Measurements from ENCODE around the gene PRRC2B.

The PRRC2B gene

DNA sequence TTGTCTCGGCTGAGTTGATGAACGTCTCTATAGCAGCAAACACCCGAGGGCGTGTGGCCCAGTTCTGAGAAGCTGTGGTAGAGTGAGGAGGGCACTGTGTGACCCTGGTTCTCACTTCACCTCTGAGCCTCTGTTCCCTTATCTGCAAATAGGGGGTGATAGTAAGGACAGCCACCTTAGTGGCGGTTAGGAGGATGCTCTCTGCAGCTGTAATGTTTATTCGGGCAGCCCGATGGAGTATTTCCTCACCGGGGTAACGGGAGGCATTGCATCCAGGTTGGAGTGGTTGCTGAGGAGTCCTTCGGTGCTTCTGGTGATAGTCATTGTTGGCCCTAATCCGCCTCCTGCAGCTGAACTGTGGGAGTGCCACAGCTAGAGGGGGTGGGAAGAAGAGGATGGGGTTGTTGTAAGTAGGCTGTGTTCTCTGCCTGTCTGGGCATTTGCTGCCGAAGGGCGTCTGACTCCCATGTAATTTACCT lies 13.9 kb downstream of the PRRC2B start:
- Histone ChIP-seq H3K27ac (ENCODE audit: low read length) (no peak overlapping the region), H3K9me3 (replicated peaks; ENCODE audit: insufficient read depth, low read length) (no peaks in the 10 kb centered on the region), H3K4me3 (ENCODE audit: low read length) (no peak overlapping the region), H3K9ac (ENCODE audit: low read length) (no peak overlapping the region), H2AFZ (ENCODE audit: low read length) (no peak overlapping the region), H3K4me2 (ENCODE audit: low read depth, low read length) (no peak overlapping the region), H3K27me3 (replicated peaks; ENCODE audit: insufficient read depth, low read length) (no peaks in the 10 kb centered on the region), H3K79me2 (ENCODE audit: low read length) (peaks cover 100% of the 10 kb centered on the region), H3F3A (ENCODE audit: insufficient read depth, low read length) (0 out of 2 replicates have a peak, but pooled peaks cover under 1% of the 10 kb centered on the region), H3K9me2 (replicated peaks; ENCODE audit: insufficient read depth, low read length) (no peaks in the 10 kb centered on the region), H3K4me1 (ENCODE audit: low read length) (peaks cover 14% of the 10 kb centered on the region), H3K36me3 (replicated peaks; ENCODE audit: insufficient read depth, low read length) (0 out of 2 replicates have a peak, but pooled peaks cover 3% of the 10 kb centered on the region), H4K20me1 (ENCODE audit: insufficient read depth, low read length) (peaks cover 95% of the 10 kb centered on the region)
- no peak for TF ChIP-seq EZH2phosphoT487 (IDR thresholded peaks at IDR 0.05; ENCODE audit: low read length)
- TF ChIP-seq EZH2 (optimal IDR thresholded peaks at IDR 0.05; ENCODE audit: low read depth, low read length), result no peak
- TF ChIP-seq, protein P1, sequence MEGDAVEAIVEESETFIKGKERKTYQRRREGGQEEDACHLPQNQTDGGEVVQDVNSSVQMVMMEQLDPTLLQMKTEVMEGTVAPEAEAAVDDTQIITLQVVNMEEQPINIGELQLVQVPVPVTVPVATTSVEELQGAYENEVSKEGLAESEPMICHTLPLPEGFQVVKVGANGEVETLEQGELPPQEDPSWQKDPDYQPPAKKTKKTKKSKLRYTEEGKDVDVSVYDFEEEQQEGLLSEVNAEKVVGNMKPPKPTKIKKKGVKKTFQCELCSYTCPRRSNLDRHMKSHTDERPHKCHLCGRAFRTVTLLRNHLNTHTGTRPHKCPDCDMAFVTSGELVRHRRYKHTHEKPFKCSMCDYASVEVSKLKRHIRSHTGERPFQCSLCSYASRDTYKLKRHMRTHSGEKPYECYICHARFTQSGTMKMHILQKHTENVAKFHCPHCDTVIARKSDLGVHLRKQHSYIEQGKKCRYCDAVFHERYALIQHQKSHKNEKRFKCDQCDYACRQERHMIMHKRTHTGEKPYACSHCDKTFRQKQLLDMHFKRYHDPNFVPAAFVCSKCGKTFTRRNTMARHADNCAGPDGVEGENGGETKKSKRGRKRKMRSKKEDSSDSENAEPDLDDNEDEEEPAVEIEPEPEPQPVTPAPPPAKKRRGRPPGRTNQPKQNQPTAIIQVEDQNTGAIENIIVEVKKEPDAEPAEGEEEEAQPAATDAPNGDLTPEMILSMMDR (IDR thresholded peaks at IDR 0.05; ENCODE audit: low read length), result no peak
- DNase-seq, result no peak

DNA sequence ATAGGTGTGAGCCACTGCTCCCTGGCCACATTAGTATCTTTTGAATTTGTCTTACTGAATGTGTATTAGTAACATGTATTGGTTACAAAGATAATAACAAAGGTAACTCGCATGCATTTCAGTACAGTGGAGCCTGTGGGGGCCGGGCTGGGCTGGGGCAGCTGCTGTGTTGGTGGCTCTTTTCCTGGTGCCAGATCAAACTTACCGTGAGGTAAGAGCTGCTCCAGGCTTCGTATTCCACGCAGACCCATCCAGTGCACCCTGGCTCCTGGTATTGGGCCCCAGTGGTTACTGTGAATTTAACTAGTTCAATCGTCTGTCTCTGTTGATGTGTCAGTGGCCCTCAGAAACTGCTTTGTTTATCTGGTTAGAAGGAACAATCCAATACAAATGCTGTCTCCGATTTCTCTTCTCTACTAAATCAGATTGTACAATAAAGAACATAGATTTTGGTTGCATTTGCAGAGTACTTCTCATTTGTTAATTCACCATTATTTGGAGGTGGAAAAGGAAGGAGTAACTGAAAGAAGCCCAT lies 15.6 kb downstream of the PRRC2B start:
- no peaks in the 10 kb centered on the region for H3K9me3 ChIP-seq (replicated peaks; ENCODE audit: insufficient read depth, low read length)
- TF ChIP-seq EZH2phosphoT487 (IDR thresholded peaks at IDR 0.05; ENCODE audit: low read length) (no peak), EZH2 (optimal IDR thresholded peaks at IDR 0.05; ENCODE audit: low read depth, low read length) (no peak)
- TF ChIP-seq, protein P1 (IDR thresholded peaks at IDR 0.05; ENCODE audit: low read length), result no peak
- DNase-seq, result no peak
- H3K79me2 ChIP-seq (ENCODE audit: low read length), result peaks cover 100% of the 10 kb centered on the region
- H3K36me3 ChIP-seq (replicated peaks; ENCODE audit: insufficient read depth, low read length), result no peaks in the 10 kb centered on the region
- H3K9me2 ChIP-seq (replicated peaks; ENCODE audit: insufficient read depth, low read length), result no peaks in the 10 kb centered on the region
- H4K20me1 ChIP-seq (ENCODE audit: insufficient read depth, low read length), result peaks cover 94% of the 10 kb centered on the region
- H3K9ac ChIP-seq (ENCODE audit: low read length), result no peak overlapping the region
- no peak overlapping the region for H2AFZ ChIP-seq (ENCODE audit: low read length)
- no peaks in the 10 kb centered on the region for H3F3A ChIP-seq (ENCODE audit: insufficient read depth, low read length)
- no peak overlapping the region for H3K4me3 ChIP-seq (ENCODE audit: low read length)
- no peaks in the 10 kb centered on the region for H3K27me3 ChIP-seq (replicated peaks; ENCODE audit: insufficient read depth, low read length)
- no peak overlapping the region for H3K27ac ChIP-seq (ENCODE audit: low read length)
- peaks cover 10% of the 10 kb centered on the region for H3K4me1 ChIP-seq (ENCODE audit: low read length)
- H3K4me2 ChIP-seq (ENCODE audit: low read depth, low read length), result no peak overlapping the region

DNA sequence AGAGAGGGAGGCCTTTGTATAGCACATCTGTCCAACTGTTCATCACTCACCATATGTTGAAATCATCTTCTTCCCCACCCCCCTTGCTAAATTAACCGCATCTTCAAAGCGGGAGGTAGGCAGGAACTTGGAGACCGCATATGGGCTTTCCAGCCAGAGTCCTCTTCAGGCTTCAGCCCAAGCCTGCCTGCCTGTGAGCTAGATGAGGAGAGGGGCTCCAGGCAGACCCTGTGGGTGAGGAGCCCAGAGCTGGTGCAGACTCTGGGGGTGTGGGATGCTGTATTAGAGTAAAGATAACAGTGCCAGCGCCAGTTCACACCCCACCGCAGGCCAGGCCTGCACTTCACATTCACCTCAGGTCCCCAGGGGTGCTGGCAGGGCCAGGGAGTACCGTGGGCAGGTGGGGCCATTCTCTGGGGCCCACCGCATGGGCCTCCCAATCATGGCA lies 16.2 kb downstream of the PRRC2B start:
- H3F3A ChIP-seq (ENCODE audit: insufficient read depth, low read length), result no peaks in the 10 kb centered on the region
- no peak for DNase-seq

More for the DNA sequence above, 16.2 kb downstream of the PRRC2B start:
- H3K9ac ChIP-seq (ENCODE audit: low read length), result no peak overlapping the region
- no peaks in the 10 kb centered on the region for H3K36me3 ChIP-seq (replicated peaks; ENCODE audit: insufficient read depth, low read length)
- TF ChIP-seq, protein P1 (IDR thresholded peaks at IDR 0.05; ENCODE audit: low read length), result no peak
- no peak for TF ChIP-seq EZH2 (optimal IDR thresholded peaks at IDR 0.05; ENCODE audit: low read depth, low read length)
- no peak for TF ChIP-seq EZH2phosphoT487 (IDR thresholded peaks at IDR 0.05; ENCODE audit: low read length)
- peaks cover 93% of the 10 kb centered on the region for H4K20me1 ChIP-seq (ENCODE audit: insufficient read depth, low read length)
- H3K4me3 ChIP-seq (ENCODE audit: low read length), result no peak overlapping the region
- no peaks in the 10 kb centered on the region for H3K27me3 ChIP-seq (replicated peaks; ENCODE audit: insufficient read depth, low read length)
- H3K9me3 ChIP-seq (replicated peaks; ENCODE audit: insufficient read depth, low read length), result no peaks in the 10 kb centered on the region
- H3K4me2 ChIP-seq (ENCODE audit: low read depth, low read length), result no peak overlapping the region
- peaks cover 6% of the 10 kb centered on the region for H3K4me1 ChIP-seq (ENCODE audit: low read length)
- no peaks in the 10 kb centered on the region for H3K9me2 ChIP-seq (replicated peaks; ENCODE audit: insufficient read depth, low read length)
- H2AFZ ChIP-seq (ENCODE audit: low read length), result no peak overlapping the region
- H3K27ac ChIP-seq (ENCODE audit: low read length), result no peak overlapping the region
- peaks cover 100% of the 10 kb centered on the region for H3K79me2 ChIP-seq (ENCODE audit: low read length)
